IMR-90 (cell line): ENCODE results near the gene CYSTM1. TPM values are rescaled to one million over a fixed set of nuclear protein-coding genes. Genes with fewer than 3 reads are reported as not detected.

Source experiments
- ATAC-seq: fragments of 200-7000 bp; cut with Tn5 transposase; 2 replicates; pipeline ENCODE4 v1.9.1; 2020; ENCODE audit warnings: low read depth, mild to moderate bottlenecking, moderate library complexity
- BruUV-seq: library from RNA; stranded (reverse); fragments of 400-500 nt; replicated peaks from 2 replicates; lab custom pipeline; 2021; lab: Mats Ljungman, UMichigan
- CTCF ChIA-PET: fragments of 300-600 bp; formaldehyde crosslinking; extraction: SDS; loops from one replicate; lab custom pipeline; 2021; ENCODE audit warnings: antibody characterized with exemption; lab: Yijun Ruan, JAX
- POLR2A ChIA-PET: fragments of 300-600 bp; sonication (Branson Sonifier 250); formaldehyde crosslinking; loops from one replicate; lab custom pipeline; 2022; ENCODE audit warnings: antibody characterized with exemption; ENCODE audit not compliant: unreplicated experiment; lab: Charles Lee
- DNase-seq: peaks from one replicate; pipeline ENCODE4 v3.0.0; 2013
- H2AFZ ChIP-seq: replicated peaks from 2 replicates; pipeline ENCODE3; 2013; ENCODE audit warnings: low read length, mild to moderate bottlenecking; ENCODE audit not compliant: poor library complexity
- H2AK5ac ChIP-seq: 2 replicates; pipeline ENCODE4 v1.6.1; 2013; ENCODE audit warnings: low read depth, low read length, inconsistent platforms
- H2AK9ac ChIP-seq: replicated peaks from 2 replicates; pipeline ENCODE3; 2013; ENCODE audit warnings: mild to moderate bottlenecking, low read depth, low read length, moderate library complexity; ENCODE audit not compliant: poor library complexity
- H2BK120ac ChIP-seq: 2 replicates; pipeline ENCODE4 v1.6.1; 2013; ENCODE audit warnings: low read depth, low read length, inconsistent platforms
- H2BK15ac ChIP-seq: 3 replicates; pipeline ENCODE4 v1.6.1; 2013; ENCODE audit warnings: low read depth, low read length, inconsistent platforms
- H2BK20ac ChIP-seq: 2 replicates; pipeline ENCODE4 v1.6.1; 2013; ENCODE audit warnings: low read depth, mild to moderate bottlenecking, inconsistent platforms, low read length, moderate library complexity
- H2BK5ac ChIP-seq: 2 replicates; pipeline ENCODE4 v1.6.1; 2013; ENCODE audit warnings: mild to moderate bottlenecking, low read depth, low read length, inconsistent platforms; ENCODE audit not compliant: poor library complexity, severe bottlenecking
- H3K14ac ChIP-seq: replicated peaks from 2 replicates; pipeline ENCODE4 v1.6.1; 2013; ENCODE audit warnings: low read depth, low read length, inconsistent platforms
- H3K18ac ChIP-seq: 2 replicates; pipeline ENCODE4 v1.6.1; 2013; ENCODE audit warnings: low read depth, low read length, control low read depth
- H3K23ac ChIP-seq: 2 replicates; pipeline ENCODE4 v1.6.1; 2013; ENCODE audit warnings: low read depth, low read length, inconsistent platforms
- H3K27ac ChIP-seq: 2 replicates; pipeline ENCODE4 v1.5.1; 2013; ENCODE audit warnings: mild to moderate bottlenecking, control low read depth, low read length; ENCODE audit not compliant: insufficient read depth
- H3K27me3 ChIP-seq: 2 replicates; pipeline ENCODE4 v1.6.1; 2013; ENCODE audit warnings: low read length; ENCODE audit not compliant: control insufficient read depth, insufficient read depth
- H3K36me3 ChIP-seq: 2 replicates; pipeline ENCODE4 v1.6.1; 2013; ENCODE audit warnings: low read length, mixed read lengths; ENCODE audit not compliant: control insufficient read depth, insufficient read depth
- H3K4ac ChIP-seq: 2 replicates; pipeline ENCODE4 v1.6.1; 2013; ENCODE audit warnings: low read depth, low read length, inconsistent platforms
- H3K4me1 ChIP-seq: 2 replicates; pipeline ENCODE4 v1.6.1; 2013; ENCODE audit warnings: low read length, mixed read lengths; ENCODE audit not compliant: control insufficient read depth, insufficient read depth
- H3K4me2 ChIP-seq: 2 replicates; pipeline ENCODE4 v1.6.1; 2013; ENCODE audit warnings: low read depth, mild to moderate bottlenecking, control low read depth, low read length, moderate library complexity
- H3K4me3 ChIP-seq: 2 replicates; pipeline ENCODE4 v1.5.1; 2013; ENCODE audit warnings: low read depth, mild to moderate bottlenecking, control low read depth, low read length, moderate library complexity; ENCODE audit not compliant: insufficient read depth
- H3K56ac ChIP-seq: 2 replicates; pipeline ENCODE4 v1.6.1; 2013; ENCODE audit warnings: low read length, inconsistent platforms; ENCODE audit not compliant: insufficient read depth; ENCODE audit errors: extremely low read depth
- H3K79me1 ChIP-seq, 2 experiments: 2 replicates each; pipeline ENCODE4 v1.6.1; 2013; ENCODE audit warnings: low read length in 2 of 2, inconsistent platforms in 1 of 2, low read depth in 1 of 2
- H3K9ac ChIP-seq: 2 replicates; pipeline ENCODE4 v1.6.1; 2013; ENCODE audit warnings: low read depth, low read length, control low read depth
- H3K9me1 ChIP-seq: 2 replicates; pipeline ENCODE4 v1.6.1; 2013; ENCODE audit warnings: low read length, inconsistent platforms; ENCODE audit not compliant: insufficient read depth
- H3K9me3 ChIP-seq: 2 replicates; pipeline ENCODE4 v1.6.1; 2013; ENCODE audit warnings: low read length; ENCODE audit not compliant: control insufficient read depth, insufficient read depth
- H4K20me1 ChIP-seq: 2 replicates; pipeline ENCODE4 v1.6.1; 2013; ENCODE audit warnings: low read length, inconsistent platforms; ENCODE audit not compliant: insufficient read depth
- H4K5ac ChIP-seq: 2 replicates; pipeline ENCODE4 v1.6.1; 2013; ENCODE audit warnings: mild to moderate bottlenecking, low read depth, low read length, control low read depth
- H4K8ac ChIP-seq, 2 experiments: 2 replicates each; pipeline ENCODE4 v1.6.1; 2013; ENCODE audit warnings: low read depth in 2 of 2, low read length in 2 of 2, control low read depth in 1 of 2, inconsistent platforms in 1 of 2
- H4K91ac ChIP-seq: 2 replicates; pipeline ENCODE4 v1.6.1; 2013; ENCODE audit warnings: low read depth, low read length, inconsistent platforms; ENCODE audit not compliant: insufficient read depth
- BHLHE40 ChIP-seq: fragments of 150-350 bp; IDR thresholded peaks from 2 replicates; pipeline ENCODE4 v1.6.1; 2016; ENCODE audit warnings: mild to moderate bottlenecking, low read depth, low read length
- CHD1 ChIP-seq: IDR thresholded peaks from 2 replicates; pipeline ENCODE4 v1.6.1; 2012; ENCODE audit warnings: low read depth, low read length, improper control_type of control experiment
- FOS ChIP-seq: fragments of 150-350 bp; IDR thresholded peaks from 2 replicates; pipeline ENCODE4 v1.6.1; 2016; ENCODE audit warnings: low read depth, low read length
- MAFK ChIP-seq: IDR thresholded peaks from 2 replicates; pipeline ENCODE4 v1.6.1; 2012; ENCODE audit warnings: low read depth, low read length, improper control_type of control experiment
- MAZ ChIP-seq: IDR thresholded peaks from 2 replicates; pipeline ENCODE4 v1.6.1; 2012; ENCODE audit warnings: low read depth, mild to moderate bottlenecking, low read length, improper control_type of control experiment, moderate library complexity, borderline replicate concordance
- MXI1 ChIP-seq: IDR thresholded peaks from 2 replicates; pipeline ENCODE4 v1.6.1; 2012; ENCODE audit warnings: low read depth, mild to moderate bottlenecking, low read length, moderate library complexity, borderline replicate concordance
- POLR2A ChIP-seq: IDR thresholded peaks from 2 replicates; pipeline ENCODE4 v1.6.1; 2012; ENCODE audit warnings: mild to moderate bottlenecking, low read depth, low read length
- RAD21 ChIP-seq: IDR thresholded peaks from 2 replicates; pipeline ENCODE4 v1.6.1; 2012; ENCODE audit warnings: low read length, improper control_type of control experiment
- RFX5 ChIP-seq: IDR thresholded peaks from 2 replicates; pipeline ENCODE4 v1.8.0; 2012; ENCODE audit warnings: low read depth, mild to moderate bottlenecking, low read length, moderate library complexity
- SMC3 ChIP-seq: fragments of 150-350 bp; IDR thresholded peaks from 2 replicates; pipeline ENCODE4 v1.6.1; 2016; ENCODE audit warnings: low read depth, mild to moderate bottlenecking, antibody characterized with exemption, low read length, moderate library complexity
- USF2 ChIP-seq: fragments of 150-350 bp; IDR thresholded peaks from 2 replicates; pipeline ENCODE4 v1.6.1; 2017; ENCODE audit warnings: mild to moderate bottlenecking, antibody characterized with exemption, low read length, low read depth
- WGBS, 2 experiments: methylation state at CpG; one replicate each; pipeline versions ENCODE4 v1.1.5 to v1.1.7; 2013; ENCODE audit warnings: missing lambda C conversion rate in 2 of 2; ENCODE audit not compliant: insufficient read length in 1 of 2; ENCODE audit errors: extremely low coverage in 2 of 2; 5-methylcytosine and 5-hydroxymethylcytosine counted together
- dilution Hi-C: fragments of 300-500 bp; cut with HindIII; formaldehyde crosslinking; loops from one replicate; pipeline ENCODE4 v1.14.3; 2018; ENCODE audit warnings: low sequenced_read_pairs; ENCODE audit not compliant: unreplicated experiment
- in situ Hi-C: fragments of 300-500 bp; cut with MboI; formaldehyde crosslinking; loops from 3 replicates; pipeline ENCODE4 v1.14.3; 2019; ENCODE audit warnings: low sequenced_read_pairs, inconsistent platforms, mixed read lengths
- intact Hi-C: fragments of 100-400 bp; cut with micrococcal nuclease; formaldehyde crosslinking; loops from 2 replicates; pipeline ENCODE4 v1.10.0; 2022
- polyA plus RNA-seq, 3 experiments: library from polyadenylated mRNA; depleted of rRNA; stranded (reverse); fragments of >200 nt; gene quantifications; 2 replicates each; pipeline ENCODE4 v1.2.3, GENCODE V29; 2012; ENCODE audit warnings: low replicate concordance in 1 of 3
- total RNA-seq: library from RNA; depleted of rRNA; stranded (reverse); fragments of >200 nt; gene quantifications from 2 replicates; pipeline ENCODE4 v1.2.3, GENCODE V29; 2012

CYSTM1 gene
- total and polyA plus RNA-seq, 2 of the 4 experiments (the other 2 are of a cell fraction) = 7.3 to 15.0 TPM

- Histone ChIP-seq H3K27me3 (no peaks in the 10 kb centered on the region), H2BK120ac (no peak overlapping the region), H3K79me1 (peaks cover 4 to 13% of the 10 kb centered on the region in 2 experiments; a peak in 2 of 4 replicates), H3K27ac (no peak overlapping the region), H3K4me1 (peaks cover 15% of the 10 kb centered on the region), H3K4me3 (no peak overlapping the region), H3K9ac (no peak overlapping the region), H3K23ac (no peak overlapping the region), H2AFZ (no peak overlapping the region), H3K36me3 (no peaks in the 10 kb centered on the region), H3K4me2 (no peak overlapping the region), H3K56ac (no peak overlapping the region), H3K18ac (no peak overlapping the region), H3K9me1 (peaks cover 8% of the 10 kb centered on the region), H2BK20ac (no peak overlapping the region), H2BK5ac (no peak overlapping the region), H3K14ac (no peak overlapping the region), H4K20me1 (peaks cover 10% of the 10 kb centered on the region), H4K8ac (no peak overlapping the region), H3K9me3 (no peaks in the 10 kb centered on the region), H4K5ac (no peak overlapping the region), H2AK9ac (no peak overlapping the region), H4K91ac (no peak overlapping the region), H2BK15ac (no peak overlapping the region), H3K4ac (no peak overlapping the region), H2AK5ac (no peak overlapping the region)
- in situ Hi-C loops = no loop called here
- no peak for ATAC-seq
- ChIA-PET CTCF (interaction anchor here (0.9 to 1.2 kb wide), 2 partner anchors 110 to 116 kb away, joined by 3 to 4 read pairs; no protein-coding TSS in a partner anchor), POLR2A (interaction anchor here (0.6 kb wide), 1 partner anchor 444 kb away, joined by 13 read pairs; no protein-coding TSS in a partner anchor)
- WGBS, 2 experiments = no CpG with 5 or more reads among the region's 6 CpGs
- BruUV-seq = no TSS peak
- intact Hi-C loops = no loop called here
- TF ChIP-seq RAD21 (no peak), USF2 (no peak), SMC3 (no peak), CHD1 (no peak), FOS (no peak), BHLHE40 (no peak), POLR2A (no peak), MAFK (no peak), RFX5 (no peak), MAZ (no peak), MXI1 (no peak)
- dilution Hi-C loops = no loop called here
- DNase-seq = no peak
These were observed 62.1 kb downstream of the CYSTM1 start for GRCh38 chr5:140236891-140237598.
